OCI-LY7 (cell line): Measurements from ENCODE around the gene TDRD5. TPM values are rescaled to one million over a fixed set of nuclear protein-coding genes. Genes with fewer than 3 reads are reported as not detected.

Source experiments
- BruUV-seq: library from RNA; stranded (reverse); fragments of 400-500 nt; replicated peaks from 2 replicates; lab custom pipeline; 2021; lab: Mats Ljungman, UMichigan
- CTCF ChIA-PET: fragments of 300-600 bp; sonication (Branson Sonifier 250); formaldehyde crosslinking; loops from one replicate; lab custom pipeline; 2022; ENCODE audit warnings: antibody characterized with exemption; ENCODE audit not compliant: unreplicated experiment; lab: Charles Lee
- POLR2A ChIA-PET: fragments of 300-600 bp; sonication (Branson Sonifier 250); formaldehyde crosslinking; loops from one replicate; lab custom pipeline; 2022; ENCODE audit warnings: antibody characterized with exemption; lab: Charles Lee
- DNase-seq: peaks from one replicate; pipeline ENCODE4 v3.0.0-alpha.2; 2015; ENCODE audit warnings: low spot score
- H2AFZ ChIP-seq: fragments of 200-600 bp; sonication (generic), shearing (Covaris generic); 2 replicates; pipeline ENCODE4 v1.6.1; 2014; ENCODE audit warnings: mild to moderate bottlenecking, antibody characterized with exemption, low read length, moderate library complexity
- H3K27ac ChIP-seq: fragments of 200-600 bp; sonication (generic); 2 replicates; pipeline ENCODE4 v1.5.1; 2014; ENCODE audit warnings: mixed run types, low read depth, mild to moderate bottlenecking, moderate library complexity, low read length, inconsistent platforms; ENCODE audit not compliant: poor library complexity, severe bottlenecking
- H3K36me3 ChIP-seq: fragments of 200-600 bp; sonication (generic); 2 replicates; pipeline ENCODE4 v1.6.1; 2014; ENCODE audit warnings: mild to moderate bottlenecking, antibody characterized with exemption, low read length, moderate library complexity, mixed read lengths; ENCODE audit not compliant: insufficient read depth
- H3K4me1 ChIP-seq: fragments of 200-600 bp; sonication (generic); 2 replicates; pipeline ENCODE4 v1.5.1; 2014; ENCODE audit warnings: mild to moderate bottlenecking, low read length; ENCODE audit not compliant: insufficient read depth, poor library complexity, severe bottlenecking
- H3K4me2 ChIP-seq: fragments of 200-600 bp; sonication (generic); 2 replicates; pipeline ENCODE4 v1.6.1; 2014; ENCODE audit warnings: mild to moderate bottlenecking, low read length
- H3K4me3 ChIP-seq: fragments of 200-600 bp; sonication (generic); 2 replicates; pipeline ENCODE4 v1.5.1; 2014; ENCODE audit warnings: mild to moderate bottlenecking, low read depth, low read length; ENCODE audit not compliant: poor library complexity, severe bottlenecking
- H3K79me2 ChIP-seq: fragments of 200-600 bp; sonication (generic); 2 replicates; pipeline ENCODE4 v1.6.1; 2016; ENCODE audit warnings: low read depth, mild to moderate bottlenecking, low read length, moderate library complexity, mixed read lengths; ENCODE audit not compliant: insufficient read depth
- H3K9me2 ChIP-seq: fragments of 200-600 bp; sonication (generic); 2 replicates; pipeline ENCODE4 v1.6.1; 2016; ENCODE audit warnings: mild to moderate bottlenecking, low read length, mixed read lengths; ENCODE audit not compliant: insufficient read depth
- H3K9me3 ChIP-seq: fragments of 200-600 bp; sonication (generic); 2 replicates; pipeline ENCODE4 v1.6.1; 2014; ENCODE audit warnings: mild to moderate bottlenecking, mixed run types, low read length, mixed read lengths
- H4K20me1 ChIP-seq: fragments of 200-600 bp; sonication (generic); 2 replicates; pipeline ENCODE4 v1.6.1; 2014; ENCODE audit warnings: mild to moderate bottlenecking, antibody characterized with exemption, low read length, moderate library complexity, mixed read lengths; ENCODE audit not compliant: insufficient read depth
- EZH2phosphoT487 ChIP-seq: fragments of 200-600 bp; sonication (generic); IDR thresholded peaks from 2 replicates; pipeline ENCODE4 v1.6.1; 2018; ENCODE audit warnings: low read depth, borderline replicate concordance, mild to moderate bottlenecking, mixed run types, antibody characterized with exemption, low read length, moderate library complexity, mixed read lengths
- intact Hi-C: fragments of 100-400 bp; cut with micrococcal nuclease; formaldehyde crosslinking; loops from one replicate; pipeline ENCODE4 v1.10.0; 2022; ENCODE audit not compliant: unreplicated experiment
- total RNA-seq, 2 experiments: library from RNA; depleted of rRNA in 1 of 2; stranded (reverse); fragments of >200 nt in 1 of 2; shearing (Covaris generic) in 1 of 2; gene quantifications; 2 replicates each; pipeline ENCODE4 v1.2.3, GENCODE V29; 2014 to 2022
- TF ChIP-seq, protein P1 (sequence below): fragments of 200-600 bp; sonication (generic); conservative IDR thresholded peaks from 2 replicates; pipeline ENCODE4 v1.5.1; 2014; ENCODE audit warnings: mild to moderate bottlenecking, antibody characterized with exemption, low read length, moderate library complexity, mixed read lengths

Gene TDRD5
- total RNA-seq, 2 experiments from 2014 or later = not detected

DNA sequence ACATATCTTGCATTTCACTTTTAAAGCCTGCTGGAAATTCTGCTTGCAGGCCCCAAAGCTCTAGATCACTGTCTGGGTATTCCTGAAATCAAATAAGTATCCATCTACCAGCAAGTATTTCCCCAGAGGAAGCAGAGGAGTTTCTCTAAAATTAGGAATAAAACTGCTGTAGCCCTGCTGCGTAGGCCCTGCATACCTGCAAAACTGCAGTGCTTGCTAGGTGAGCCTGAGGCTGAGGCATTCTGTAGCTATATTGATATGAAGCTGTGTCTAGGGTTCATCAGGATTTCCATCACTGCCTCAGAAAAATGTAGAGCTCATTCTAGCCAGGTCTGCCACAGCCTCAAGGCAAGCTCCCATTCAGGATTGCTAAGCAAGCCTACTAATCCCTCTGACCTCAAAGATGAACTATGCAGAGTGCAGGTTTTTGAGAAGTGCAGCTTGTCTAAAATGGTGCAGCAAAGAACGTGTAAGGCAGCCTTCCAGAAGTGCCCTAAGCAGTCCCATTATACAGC, 44.6 kb upstream of the TDRD5 start:
- BruUV-seq = no TSS peak
- no peaks in the 10 kb centered on the region for H3K79me2 ChIP-seq
- CTCF ChIA-PET = no interaction called here

DNA sequence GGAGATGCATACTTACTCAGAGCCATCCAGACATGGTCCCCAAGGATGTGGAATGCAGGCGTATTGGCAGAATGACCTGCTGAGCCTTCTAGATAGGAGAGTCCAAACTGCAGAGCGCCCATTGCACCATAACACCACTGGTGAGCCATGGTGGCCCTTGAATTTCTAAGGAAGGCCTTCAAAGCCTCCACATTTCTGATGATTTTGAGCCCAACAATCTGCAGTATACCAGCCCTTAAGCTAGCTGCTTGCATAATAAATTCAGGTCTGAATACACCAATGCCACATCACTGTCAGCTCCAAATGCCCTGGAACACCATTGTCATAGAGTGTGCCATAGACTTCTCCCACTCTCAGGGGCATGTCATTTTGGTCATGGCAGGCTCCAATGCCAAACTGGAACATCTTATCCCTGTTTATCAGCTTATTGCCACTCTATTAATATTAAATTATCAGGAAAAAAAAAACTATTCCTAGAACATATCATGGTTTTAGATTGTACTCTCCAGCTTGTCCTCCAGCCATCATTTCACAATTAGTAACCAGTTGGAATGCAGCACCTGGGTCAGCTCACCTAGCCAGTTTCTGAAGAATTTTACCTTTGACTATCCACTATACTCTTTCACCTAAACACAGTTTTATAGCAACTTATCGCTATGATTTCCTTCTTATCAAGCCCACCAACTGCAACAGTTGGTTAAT, 42.8 kb upstream of the TDRD5 start:
- no peaks in the 10 kb centered on the region for H3K9me2 ChIP-seq
- DNase-seq = no peak
- H3K79me2 ChIP-seq = no peaks in the 10 kb centered on the region
- POLR2A ChIA-PET = no interaction called here
- H3K4me2 ChIP-seq = no peak overlapping the region
- CTCF ChIA-PET = no interaction called here
- H4K20me1 ChIP-seq = no peaks in the 10 kb centered on the region
- no peak overlapping the region for H2AFZ ChIP-seq
- intact Hi-C loops = no loop called here
- no peak overlapping the region for H3K4me3 ChIP-seq
- no TSS peak for BruUV-seq
- H3K4me1 ChIP-seq = peaks cover 10% of the 10 kb centered on the region
- no peak overlapping the region for H3K27ac ChIP-seq
- H3K9me3 ChIP-seq = no peaks in the 10 kb centered on the region
- no peaks in the 10 kb centered on the region for H3K36me3 ChIP-seq
- TF ChIP-seq, protein P1, sequence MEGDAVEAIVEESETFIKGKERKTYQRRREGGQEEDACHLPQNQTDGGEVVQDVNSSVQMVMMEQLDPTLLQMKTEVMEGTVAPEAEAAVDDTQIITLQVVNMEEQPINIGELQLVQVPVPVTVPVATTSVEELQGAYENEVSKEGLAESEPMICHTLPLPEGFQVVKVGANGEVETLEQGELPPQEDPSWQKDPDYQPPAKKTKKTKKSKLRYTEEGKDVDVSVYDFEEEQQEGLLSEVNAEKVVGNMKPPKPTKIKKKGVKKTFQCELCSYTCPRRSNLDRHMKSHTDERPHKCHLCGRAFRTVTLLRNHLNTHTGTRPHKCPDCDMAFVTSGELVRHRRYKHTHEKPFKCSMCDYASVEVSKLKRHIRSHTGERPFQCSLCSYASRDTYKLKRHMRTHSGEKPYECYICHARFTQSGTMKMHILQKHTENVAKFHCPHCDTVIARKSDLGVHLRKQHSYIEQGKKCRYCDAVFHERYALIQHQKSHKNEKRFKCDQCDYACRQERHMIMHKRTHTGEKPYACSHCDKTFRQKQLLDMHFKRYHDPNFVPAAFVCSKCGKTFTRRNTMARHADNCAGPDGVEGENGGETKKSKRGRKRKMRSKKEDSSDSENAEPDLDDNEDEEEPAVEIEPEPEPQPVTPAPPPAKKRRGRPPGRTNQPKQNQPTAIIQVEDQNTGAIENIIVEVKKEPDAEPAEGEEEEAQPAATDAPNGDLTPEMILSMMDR = no peak
- TF ChIP-seq EZH2phosphoT487 = no peak

More for the DNA sequence above, 44.6 kb upstream of the TDRD5 start:
- H3K4me2 ChIP-seq = no peak overlapping the region
- H4K20me1 ChIP-seq = no peaks in the 10 kb centered on the region
- no peaks in the 10 kb centered on the region for H3K9me2 ChIP-seq
- intact Hi-C loops = no loop called here
- no peak overlapping the region for H2AFZ ChIP-seq
- H3K4me3 ChIP-seq = no peak overlapping the region
- no peaks in the 10 kb centered on the region for H3K36me3 ChIP-seq
- no peak overlapping the region for H3K27ac ChIP-seq
- peaks cover 6% of the 10 kb centered on the region for H3K4me1 ChIP-seq
- POLR2A ChIA-PET = interaction anchor here (0.6 to 1.7 kb wide), 5 partner anchors 10 to 464 kb away, joined by 3 to 5 read pairs (median 3); no protein-coding TSS in a partner anchor
- no peak for TF ChIP-seq EZH2phosphoT487
- TF ChIP-seq, protein P1 = no peak
- no peaks in the 10 kb centered on the region for H3K9me3 ChIP-seq
- no peak for DNase-seq

DNA sequence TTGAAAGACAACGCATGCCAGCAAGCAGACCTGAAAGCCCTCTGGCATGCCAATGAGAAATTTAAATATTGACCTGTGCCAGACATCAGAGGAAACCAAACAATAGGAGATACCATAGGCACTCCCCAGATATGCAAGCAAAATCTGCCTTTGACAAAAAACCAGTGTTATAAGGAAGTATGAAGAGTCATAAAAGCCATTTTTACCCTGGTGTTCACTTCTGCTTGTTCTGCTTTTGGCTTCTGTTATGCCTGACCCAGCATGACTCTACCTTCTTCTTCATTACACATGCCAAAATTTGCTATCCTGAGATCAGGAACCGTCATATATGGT, 42.3 kb upstream of the TDRD5 start:
- DNase-seq = no peak
- BruUV-seq = no TSS peak
- Histone ChIP-seq H4K20me1 (no peaks in the 10 kb centered on the region), H3K4me3 (no peak overlapping the region), H3K9me2 (no peaks in the 10 kb centered on the region), H3K9me3 (no peaks in the 10 kb centered on the region), H2AFZ (no peak overlapping the region), H3K4me2 (no peak overlapping the region), H3K36me3 (no peaks in the 10 kb centered on the region), H3K79me2 (no peaks in the 10 kb centered on the region), H3K27ac (no peak overlapping the region), H3K4me1 (peaks cover 10% of the 10 kb centered on the region)
- TF ChIP-seq, protein P1 = no peak
- no peak for TF ChIP-seq EZH2phosphoT487
- intact Hi-C loops = no loop called here
- CTCF ChIA-PET = no interaction called here
- POLR2A ChIA-PET = no interaction called here
